Right lobe of liver (tissue), 6 donors: ENCODE measurements around the gene CR2. TPM values are rescaled to one million over a fixed set of nuclear protein-coding genes. Genes with fewer than 3 reads are reported as not detected.
"Not testable (repeated sequence)": the region's sequence is repeated elsewhere in the genome, so short reads cannot be mapped to it uniquely, and the experiment has no call there.

Experiments used
- ATAC-seq, 4 donors: fragments of 200-7000 bp; cut with Tn5 transposase; one replicate each; pipeline ENCODE4 v1.9.1; 2020; ENCODE audit warnings: mild to moderate bottlenecking in 4 of 4, moderate library complexity in 4 of 4
- DNase-seq, 3 donors: peaks; one replicate each; pipeline ENCODE4 v3.0.0-alpha.2; 2020
- H3K27ac ChIP-seq, 3 donors: fragments of 200-600 bp; one replicate each; pipeline ENCODE4 v1.8.0; 2022
- H3K27me3 ChIP-seq, 2 donors: fragments of 200-600 bp; one replicate each; pipeline ENCODE4 v1.8.0; 2022
- H3K36me3 ChIP-seq, 4 donors: fragments of 200-600 bp; sonication (generic) in 1 of 4; one replicate each; pipeline versions ENCODE4 v1.5.1 to v1.8.0; 2017 to 2022; ENCODE audit warnings: control low read depth in 1 of 4
- H3K4me1 ChIP-seq, 4 donors: fragments of 200-600 bp; sonication (generic) in 1 of 4; one replicate each; pipeline versions ENCODE4 v1.5.1 to v1.8.0; 2017 to 2022; ENCODE audit warnings: control low read depth in 1 of 4
- H3K4me3 ChIP-seq, 3 donors: fragments of 200-600 bp; one replicate each; pipeline ENCODE4 v1.8.0; 2022
- H3K9me3 ChIP-seq, 4 donors: fragments of 200-600 bp; sonication (generic) in 1 of 4; one replicate each; pipeline versions ENCODE4 v1.5.1 to v1.8.0; 2017 to 2022; ENCODE audit warnings: control low read depth in 1 of 4
- CTCF ChIP-seq, 4 donors: fragments of 200-600 bp in 3 of 4; fragments of 450-650 bp in 1 of 4; IDR thresholded peaks; one replicate each; pipeline versions ENCODE4 v1.5.1 to v1.8.0; 2016 to 2022; ENCODE audit warnings: antibody characterized with exemption in 4 of 4, mild to moderate bottlenecking in 2 of 4
- POLR2A ChIP-seq: fragments of 450-650 bp; IDR thresholded peaks from one replicate; pipeline ENCODE4 v1.6.1; 2017; ENCODE audit warnings: antibody characterized with exemption, mild to moderate bottlenecking
- WGBS: methylation state at CpG from one replicate; pipeline ENCODE4 v1.1.6; 2018; ENCODE audit warnings: low coverage, low lambda C conversion rate; ENCODE audit not compliant: insufficient coverage; ENCODE audit errors: missing lambda C conversion rate; 5-methylcytosine and 5-hydroxymethylcytosine counted together
- intact Hi-C, 2 donors: fragments of 100-400 bp; cut with DNase I; formaldehyde crosslinking; loops; one replicate each; pipeline versions ENCODE4 v1.11.2 to v1.14.1; 2022
- total RNA-seq, 6 experiments: library from RNA; depleted of rRNA in 2 of 6; stranded (reverse); fragments of >200 nt in 2 of 6; fragmentation: NEBNext Ultra II Directional in 3 of 6; extraction: Animal tissue kit (Norgen Biotek cat#: 25700) in 3 of 6; gene quantifications; one replicate each; pipeline versions ENCODE4 v1.1.0 to v1.2.4, GENCODE V29; 2016 to 2023
- donor health status: DM: no; HTN: yes; CAD: no.
- donor health status: DM: no; HTN: no; CAD: no.
- donor health status: DM: no; HTN: no; CAD: no.
- donor health status: DM: no; HTN: yes; CAD: no.
- donor health status: DM: no; HTN: yes; CAD: no.

CR2 gene
- total RNA-seq, 6 experiments from 2014 or later: 0.07 TPM; not detected in 5

GRCh38 chr1:207519505-207520399 lies 65.6 kb downstream of the CR2 start:
- DNase-seq (peak in 1 of 3 donors; percentile 28), ATAC-seq (peak in 1 of 4 donors; percentile 30)
- intact Hi-C loops: no loop called here
- no peaks in the 10 kb centered on the region for H3K4me1 ChIP-seq
- H3K27me3 ChIP-seq: no peaks in the 10 kb centered on the region
- H3K9me3 ChIP-seq: no peaks in the 10 kb centered on the region
- WGBS: 76% methylated on average over 22 of the region's 23 CpGs
- H3K36me3 ChIP-seq: no peaks in the 10 kb centered on the region
- no peak overlapping the region for H3K4me3 ChIP-seq
- TF ChIP-seq POLR2A (no peak), CTCF (IDR thresholded peaks at IDR 0.05) (no peak)
- H3K27ac ChIP-seq: no peak overlapping the region

- H3K9me3 ChIP-seq, intact Hi-C loops, H3K27me3 ChIP-seq, DNase-seq, H3K4me3 ChIP-seq, H3K4me1 ChIP-seq, ATAC-seq, H3K36me3 ChIP-seq, H3K27ac ChIP-seq: not testable (repeated sequence)
- 84% methylated on average over 7 of the region's 10 CpGs for WGBS
Observed at GRCh38 chr1:207520400-207521345, 66.5 kb downstream of the CR2 start.

GRCh38 chr1:207525239-207525638 lies 71.1 kb downstream of the CR2 start:
- DNase-seq, H3K4me1 ChIP-seq, H3K4me3 ChIP-seq, H3K27ac ChIP-seq, H3K36me3 ChIP-seq, H3K27me3 ChIP-seq, intact Hi-C loops, H3K9me3 ChIP-seq: not testable (repeated sequence)
- ATAC-seq: peak in 1 of 4 donors; percentile 23
- WGBS: no CpG with 5 or more reads among the region's 3 CpGs

GRCh38 chr1:207528401-207528800 lies 74.3 kb downstream of the CR2 start:
- H3K27ac ChIP-seq, H3K36me3 ChIP-seq, intact Hi-C loops, DNase-seq, H3K4me3 ChIP-seq, H3K4me1 ChIP-seq, H3K27me3 ChIP-seq, H3K9me3 ChIP-seq: not testable (repeated sequence)
- WGBS: no CpG with 5 or more reads among the region's 1 CpG
- ATAC-seq: peak; percentile 67 to 88 (median 80)

GRCh38 chr1:207536263-207536662 lies 82.1 kb downstream of the CR2 start:
- H3K27ac ChIP-seq, H3K36me3 ChIP-seq, DNase-seq, H3K4me1 ChIP-seq, H3K9me3 ChIP-seq, H3K4me3 ChIP-seq, intact Hi-C loops, H3K27me3 ChIP-seq, ATAC-seq: not testable (repeated sequence)
- WGBS: no CpG with 5 or more reads among the region's 5 CpGs

Other genes with a start within 250 kb of the CR2 start
- gene CD55, start 132.7 kb upstream of the CR2 start, total RNA-seq: 10 to 100 TPM; 10.5 to 23.3 (median 16.4) TPM
- gene CR1, start 41.8 kb downstream of the CR2 start, total RNA-seq: 1 to 10 TPM; 1.1 to 7.8 (median 2.0) TPM
- gene CR1L, start 190.8 kb downstream of the CR2 start, total RNA-seq: 1 to 10 TPM in 1 of 6 experiments, under 1 TPM in 4, not detected in 1; 0.12 to 1.2 (median 0.49) TPM